Panc1 (cell line): Measurements from ENCODE around the gene RNF19B. TPM values are rescaled to one million over a fixed set of nuclear protein-coding genes. Genes with fewer than 3 reads are reported as not detected.

Experiments
- ATAC-seq: fragments of 200-7000 bp; cut with Tn5 transposase; 2 replicates; pipeline ENCODE4 v1.9.1; 2020; ENCODE audit warnings: mild to moderate bottlenecking, moderate library complexity
- BruUV-seq: library from RNA; stranded (reverse); fragments of 400-500 nt; replicated peaks from 2 replicates; lab custom pipeline; 2021; lab: Mats Ljungman, UMichigan
- CTCF ChIA-PET: fragments of 300-600 bp; sonication (Branson Sonifier 250); formaldehyde crosslinking; loops from one replicate; lab custom pipeline; 2022; ENCODE audit warnings: antibody characterized with exemption; lab: Charles Lee
- POLR2A ChIA-PET: fragments of 300-600 bp; sonication (Branson Sonifier 250); formaldehyde crosslinking; loops from one replicate; lab custom pipeline; 2022; ENCODE audit warnings: antibody characterized with exemption; lab: Charles Lee
- DNase-seq: peaks from one replicate; pipeline ENCODE4 v3.0.0-alpha.2; 2010; ENCODE audit warnings: low read depth, low spot score
- H3K27ac ChIP-seq: 2 replicates; pipeline ENCODE4 v1.5.1; 2011; ENCODE audit warnings: mild to moderate bottlenecking, low read length, inconsistent platforms
- H3K27me3 ChIP-seq: fragments of 200-500 bp; sonication (Bioruptor generic); 2 replicates; pipeline ENCODE4 v1.6.0; 2014; ENCODE audit warnings: low read length, inconsistent platforms; ENCODE audit not compliant: control insufficient read depth, insufficient read depth
- H3K36me3 ChIP-seq: fragments of 200-500 bp; sonication (Bioruptor generic); 2 replicates; pipeline ENCODE4 v1.5.1; 2014; ENCODE audit warnings: inconsistent platforms, mild to moderate bottlenecking, low read length, moderate library complexity; ENCODE audit not compliant: control insufficient read depth, insufficient read depth
- H3K4me1 ChIP-seq: 2 replicates; pipeline ENCODE4 v1.5.1; 2011; ENCODE audit warnings: inconsistent platforms, mild to moderate bottlenecking, low read length, moderate library complexity; ENCODE audit not compliant: control insufficient read depth, insufficient read depth
- H3K4me3 ChIP-seq, 2 experiments: 2 replicates each; pipeline ENCODE4 v1.5.1; 2011 to 2012; ENCODE audit warnings: low read depth in 2 of 2, low read length in 2 of 2, mild to moderate bottlenecking in 2 of 2, inconsistent platforms in 1 of 2, moderate library complexity in 1 of 2
- H3K9me3 ChIP-seq: fragments of 200-500 bp; sonication (Bioruptor generic); 2 replicates; pipeline ENCODE4 v1.5.1; 2014; ENCODE audit warnings: low read depth, mild to moderate bottlenecking, inconsistent platforms, low read length, moderate library complexity; ENCODE audit not compliant: control insufficient read depth, insufficient read depth
- CTCF ChIP-seq: fragments of 450-650 bp; IDR thresholded peaks from 2 replicates; pipeline ENCODE4 v1.5.1; 2017; ENCODE audit warnings: mild to moderate bottlenecking
- POLR2AphosphoS5 ChIP-seq: IDR thresholded peaks from 2 replicates; pipeline ENCODE4 v1.6.1; 2012; ENCODE audit warnings: mild to moderate bottlenecking, low read depth, low read length, moderate library complexity
- SIN3A ChIP-seq: IDR thresholded peaks from 2 replicates; pipeline ENCODE4 v1.6.1; 2012; ENCODE audit warnings: low read depth, mild to moderate bottlenecking, low read length, moderate library complexity, borderline replicate concordance; ENCODE audit not compliant: insufficient read depth
- TCF7L2 ChIP-seq: IDR thresholded peaks from 2 replicates; pipeline ENCODE4 v1.6.1; 2011; ENCODE audit warnings: mild to moderate bottlenecking, low read depth, low read length, inconsistent platforms
- in situ Hi-C: cut with HindIII; loops from 2 replicates; pipeline ENCODE4 v1.10.0; 2016; ENCODE audit warnings: low sequenced_read_pairs, low pct_unique_long_range_greater_than_20kb
- intact Hi-C: fragments of 100-400 bp; cut with micrococcal nuclease; formaldehyde crosslinking; loops from one replicate; pipeline ENCODE4 v1.10.0; 2022; ENCODE audit not compliant: unreplicated experiment
- total RNA-seq: library from RNA; stranded (reverse); gene quantifications from one replicate; pipeline ENCODE4 v1.2.1, GENCODE V29; 2021; ENCODE audit not compliant: unreplicated experiment
- TF ChIP-seq, protein P1 (sequence below), 2 experiments: IDR thresholded peaks; 2 replicates each; pipeline ENCODE4 v1.6.1; 2011 to 2012; ENCODE audit warnings: low read depth in 2 of 2, control low read depth in 1 of 2, low read length in 1 of 2, mild to moderate bottlenecking in 1 of 2, moderate library complexity in 1 of 2; ENCODE audit not compliant: insufficient read depth in 1 of 2

The RNF19B gene
- total RNA-seq, 1 experiment from 2014 or later, result 29.1 TPM

- Histone ChIP-seq H3K36me3 (no peaks in the 10 kb centered on the region; the same call in 1 of the 2 replicates), H3K27ac (no peak overlapping the region), H3K4me3 (no peak overlapping the region), H3K4me1 (0 out of 2 replicates have a peak, but pooled peaks cover 5% of the 10 kb centered on the region), H3K9me3 (no peaks in the 10 kb centered on the region), H3K27me3 (no peaks in the 10 kb centered on the region)
- ChIA-PET CTCF (no interaction called here), POLR2A (interaction anchor here (0.7 kb wide), 1 partner anchor 230 kb away, joined by 3 read pairs; no protein-coding TSS in a partner anchor)
- intact Hi-C loops (no loop called here), in situ Hi-C loops (no loop called here)
- no TSS peak for BruUV-seq
- ATAC-seq, result no peak
- DNase-seq, result no peak
- TF ChIP-seq, protein P1, sequence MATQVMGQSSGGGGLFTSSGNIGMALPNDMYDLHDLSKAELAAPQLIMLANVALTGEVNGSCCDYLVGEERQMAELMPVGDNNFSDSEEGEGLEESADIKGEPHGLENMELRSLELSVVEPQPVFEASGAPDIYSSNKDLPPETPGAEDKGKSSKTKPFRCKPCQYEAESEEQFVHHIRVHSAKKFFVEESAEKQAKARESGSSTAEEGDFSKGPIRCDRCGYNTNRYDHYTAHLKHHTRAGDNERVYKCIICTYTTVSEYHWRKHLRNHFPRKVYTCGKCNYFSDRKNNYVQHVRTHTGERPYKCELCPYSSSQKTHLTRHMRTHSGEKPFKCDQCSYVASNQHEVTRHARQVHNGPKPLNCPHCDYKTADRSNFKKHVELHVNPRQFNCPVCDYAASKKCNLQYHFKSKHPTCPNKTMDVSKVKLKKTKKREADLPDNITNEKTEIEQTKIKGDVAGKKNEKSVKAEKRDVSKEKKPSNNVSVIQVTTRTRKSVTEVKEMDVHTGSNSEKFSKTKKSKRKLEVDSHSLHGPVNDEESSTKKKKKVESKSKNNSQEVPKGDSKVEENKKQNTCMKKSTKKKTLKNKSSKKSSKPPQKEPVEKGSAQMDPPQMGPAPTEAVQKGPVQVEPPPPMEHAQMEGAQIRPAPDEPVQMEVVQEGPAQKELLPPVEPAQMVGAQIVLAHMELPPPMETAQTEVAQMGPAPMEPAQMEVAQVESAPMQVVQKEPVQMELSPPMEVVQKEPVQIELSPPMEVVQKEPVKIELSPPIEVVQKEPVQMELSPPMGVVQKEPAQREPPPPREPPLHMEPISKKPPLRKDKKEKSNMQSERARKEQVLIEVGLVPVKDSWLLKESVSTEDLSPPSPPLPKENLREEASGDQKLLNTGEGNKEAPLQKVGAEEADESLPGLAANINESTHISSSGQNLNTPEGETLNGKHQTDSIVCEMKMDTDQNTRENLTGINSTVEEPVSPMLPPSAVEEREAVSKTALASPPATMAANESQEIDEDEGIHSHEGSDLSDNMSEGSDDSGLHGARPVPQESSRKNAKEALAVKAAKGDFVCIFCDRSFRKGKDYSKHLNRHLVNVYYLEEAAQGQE (IDR thresholded peaks at IDR 0.05; ENCODE audit: insufficient read depth in 1 of 2, low read depth in 2 of 2, low read length in 1 of 2), result no peak
- TF ChIP-seq POLR2AphosphoS5 (no peak), TCF7L2 (no peak), CTCF (no peak), SIN3A (no peak)
These were observed 60.4 kb downstream of the RNF19B start for GRCh38 chr1:32903991-32904785.

DNA sequence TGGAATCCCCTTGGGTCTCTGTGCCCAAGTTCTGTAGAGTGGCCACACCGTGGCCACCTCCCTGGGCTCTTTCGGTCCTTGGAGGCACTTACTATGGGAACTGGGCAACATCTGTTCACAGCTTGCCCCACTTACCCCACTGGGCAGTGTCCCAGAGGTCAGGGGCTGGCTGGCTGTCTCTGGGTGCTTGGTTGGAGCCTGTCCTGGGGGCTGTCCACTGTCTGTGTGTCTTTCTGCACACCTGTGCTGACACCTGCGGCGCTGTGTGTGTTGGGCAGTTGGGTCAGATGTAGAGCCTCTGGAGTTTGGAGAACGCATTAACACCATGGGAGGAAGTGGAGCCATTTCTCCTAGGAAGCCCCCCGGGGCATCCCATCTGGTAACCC, 62.1 kb downstream of the RNF19B start:
- ATAC-seq (no peak), DNase-seq (no peak)
- Histone ChIP-seq H3K27me3 (no peaks in the 10 kb centered on the region), H3K27ac (no peak overlapping the region), H3K36me3 (no peaks in the 10 kb centered on the region; the same call in 1 of the 2 replicates), H3K4me1 (0 out of 2 replicates have a peak, but pooled peaks cover 5% of the 10 kb centered on the region), H3K9me3 (no peaks in the 10 kb centered on the region), H3K4me3 (no peak overlapping the region)
- BruUV-seq, result no TSS peak
- ChIA-PET CTCF (no interaction called here), POLR2A (no interaction called here)
- intact Hi-C loops (no loop called here), in situ Hi-C loops (no loop called here)
- TF ChIP-seq POLR2AphosphoS5, result no peak
- no peak for TF ChIP-seq SIN3A
- no peak for TF ChIP-seq CTCF
- TF ChIP-seq TCF7L2, result no peak
